HEK293 (cell line): Measurements from ENCODE around the gene CLDN18.

Experiments
- RBAK ChIP-seq: fragments of 450-650 bp; formaldehyde crosslinking; IDR thresholded peaks from 2 replicates; pipeline ENCODE4 v1.5.1; 2016; ENCODE audit warnings: missing biosample characterization, missing genetic modification characterization
- SALL2 ChIP-seq: fragments of 450-650 bp; formaldehyde crosslinking; IDR thresholded peaks from 2 replicates; pipeline ENCODE4 v1.5.0; 2017; ENCODE audit warnings: missing biosample characterization, mild to moderate bottlenecking, missing genetic modification characterization, borderline replicate concordance
- SCRT1 ChIP-seq: fragments of 450-650 bp; formaldehyde crosslinking; IDR thresholded peaks from 2 replicates; pipeline ENCODE4 v1.5.1; 2016; ENCODE audit warnings: missing biosample characterization, missing genetic modification characterization, borderline replicate concordance
- SCRT2 ChIP-seq: fragments of 450-650 bp; formaldehyde crosslinking; IDR thresholded peaks from 2 replicates; pipeline ENCODE4 v1.5.1; 2016; ENCODE audit warnings: missing biosample characterization, missing genetic modification characterization
- SP3 ChIP-seq: fragments of 450-650 bp; formaldehyde crosslinking; IDR thresholded peaks from 2 replicates; pipeline ENCODE4 v1.5.1; 2016; ENCODE audit warnings: missing biosample characterization, missing genetic modification characterization
- TCF7L2 ChIP-seq: IDR thresholded peaks from 2 replicates; pipeline ENCODE4 v1.6.1; 2011; ENCODE audit warnings: low read depth, mild to moderate bottlenecking, inconsistent platforms, low read length, moderate library complexity, borderline replicate concordance
- TRIM28 ChIP-seq: IDR thresholded peaks from 2 replicates; pipeline ENCODE4 v1.6.1; 2011; ENCODE audit warnings: low read length, control low read depth, borderline replicate concordance
- ZFP69B ChIP-seq: fragments of 450-650 bp; formaldehyde crosslinking; IDR thresholded peaks from 2 replicates; pipeline ENCODE4 v1.5.1; 2016; ENCODE audit warnings: missing biosample characterization, missing genetic modification characterization
- ZNF138 ChIP-seq: fragments of 450-650 bp; formaldehyde crosslinking; IDR thresholded peaks from 2 replicates; pipeline ENCODE4 v1.5.1; 2016; ENCODE audit warnings: missing biosample characterization, missing genetic modification characterization, borderline replicate concordance
- ZNF140 ChIP-seq: fragments of 450-650 bp; formaldehyde crosslinking; IDR thresholded peaks from 2 replicates; pipeline ENCODE4 v1.5.1; 2016; ENCODE audit warnings: missing biosample characterization, missing genetic modification characterization
- ZNF2 ChIP-seq: fragments of 450-650 bp; formaldehyde crosslinking; IDR thresholded peaks from 2 replicates; pipeline ENCODE4 v1.5.1; 2016; ENCODE audit warnings: missing biosample characterization, missing genetic modification characterization
- ZNF274 ChIP-seq, 2 experiments: fragments of 200-500 bp in 1 of 2; fragments of 450-650 bp in 1 of 2; sonication (Bioruptor generic) in 1 of 2; formaldehyde crosslinking in 1 of 2; IDR thresholded peaks; 2 replicates each; pipeline versions ENCODE4 v1.5.1 to v1.6.1; 2014 to 2016; ENCODE audit warnings: borderline replicate concordance in 1 of 2, inconsistent platforms in 1 of 2, low read length in 1 of 2, missing biosample characterization in 1 of 2, missing genetic modification characterization in 1 of 2
- ZNF302 ChIP-seq: fragments of 450-650 bp; formaldehyde crosslinking; IDR thresholded peaks from 2 replicates; pipeline ENCODE4 v1.5.1; 2016; ENCODE audit warnings: missing biosample characterization, missing genetic modification characterization, low read depth
- ZNF777 ChIP-seq: fragments of 450-650 bp; formaldehyde crosslinking; IDR thresholded peaks from 2 replicates; pipeline ENCODE4 v1.5.1; 2017; ENCODE audit warnings: missing biosample characterization, missing genetic modification characterization, borderline replicate concordance
- ZNF843 ChIP-seq: fragments of 450-650 bp; formaldehyde crosslinking; IDR thresholded peaks from 2 replicates; pipeline ENCODE4 v1.5.1; 2016; ENCODE audit warnings: missing biosample characterization, missing genetic modification characterization
- TF ChIP-seq, protein P1 (sequence below): fragments of 450-650 bp; formaldehyde crosslinking; IDR thresholded peaks from 2 replicates; pipeline ENCODE4 v1.5.1; 2016; ENCODE audit warnings: missing biosample characterization, missing genetic modification characterization
- TF ChIP-seq, protein P2 (sequence below): fragments of 450-650 bp; formaldehyde crosslinking; IDR thresholded peaks from 2 replicates; pipeline ENCODE4; 2016; ENCODE audit warnings: missing biosample characterization, missing genetic modification characterization
- TF ChIP-seq, protein P3 (sequence below): fragments of 450-650 bp; formaldehyde crosslinking; IDR thresholded peaks from 2 replicates; pipeline ENCODE4 v1.5.1; 2016; ENCODE audit warnings: missing biosample characterization, missing genetic modification characterization
- TF ChIP-seq, protein P4 (sequence below): fragments of 450-650 bp; formaldehyde crosslinking; IDR thresholded peaks from 2 replicates; pipeline ENCODE4 v1.5.1; 2016; ENCODE audit warnings: missing biosample characterization, missing genetic modification characterization
- TF ChIP-seq, protein P5 (sequence below): fragments of 450-650 bp; formaldehyde crosslinking; IDR thresholded peaks from 2 replicates; pipeline ENCODE4 v1.5.1; 2016; ENCODE audit warnings: missing biosample characterization, missing genetic modification characterization
- TF ChIP-seq, protein P6 (sequence below): fragments of 450-650 bp; formaldehyde crosslinking; IDR thresholded peaks from 2 replicates; pipeline ENCODE4 v1.5.1; 2017; ENCODE audit warnings: missing biosample characterization, mild to moderate bottlenecking, missing genetic modification characterization, moderate library complexity
- TF ChIP-seq, protein P7 (sequence below): fragments of 450-650 bp; formaldehyde crosslinking; IDR thresholded peaks from 2 replicates; pipeline ENCODE4 v1.5.1; 2016; ENCODE audit warnings: missing biosample characterization, missing genetic modification characterization
- TF ChIP-seq, protein P8 (sequence below): fragments of 450-650 bp; formaldehyde crosslinking; IDR thresholded peaks from 2 replicates; pipeline ENCODE4 v1.5.1; 2016; ENCODE audit warnings: missing biosample characterization, missing genetic modification characterization

The CLDN18 gene

DNA sequence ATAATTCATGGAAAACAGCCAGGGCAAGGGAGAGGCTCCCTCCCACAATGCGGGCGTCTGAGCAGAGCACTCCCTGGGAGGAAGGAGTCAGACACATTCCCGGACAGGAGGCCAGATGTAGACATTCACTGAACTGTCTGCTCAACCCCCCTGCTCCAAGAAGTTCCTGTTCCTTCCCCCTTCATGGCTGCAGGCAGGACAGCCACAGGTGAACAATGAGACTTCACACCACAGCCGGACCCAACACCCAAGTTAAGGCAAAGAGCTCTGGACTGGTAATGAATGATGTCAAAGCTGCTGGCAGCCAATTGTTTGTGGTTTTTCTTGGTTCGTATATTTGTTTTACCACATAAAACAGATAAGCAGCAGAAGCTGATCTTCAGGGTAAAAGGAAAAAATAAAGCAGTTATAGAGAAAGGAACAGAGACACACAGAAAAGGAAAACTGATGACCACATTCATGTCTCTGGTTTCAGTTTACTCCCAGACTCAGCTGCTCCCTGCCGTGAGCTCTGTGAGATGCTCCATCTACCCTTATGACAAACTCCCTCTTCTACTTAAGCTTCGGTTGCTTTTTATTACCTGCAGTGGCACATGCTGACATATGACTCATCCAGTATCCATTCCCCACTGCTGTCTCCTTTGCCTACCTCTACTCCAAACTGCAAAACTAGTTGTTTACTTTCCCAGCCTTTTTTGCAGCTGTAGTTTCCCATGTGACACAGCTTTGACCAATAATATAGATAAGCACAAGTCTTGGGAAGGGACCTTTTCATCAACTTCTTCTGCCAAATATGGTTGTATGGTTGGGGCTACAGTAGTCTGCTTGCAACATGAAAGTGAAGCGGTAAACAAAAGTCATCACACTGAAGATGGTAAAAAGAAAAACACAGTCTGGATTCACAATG is 72.4 kb downstream of the CLDN18 start (continued):
- TF ChIP-seq, protein P1, sequence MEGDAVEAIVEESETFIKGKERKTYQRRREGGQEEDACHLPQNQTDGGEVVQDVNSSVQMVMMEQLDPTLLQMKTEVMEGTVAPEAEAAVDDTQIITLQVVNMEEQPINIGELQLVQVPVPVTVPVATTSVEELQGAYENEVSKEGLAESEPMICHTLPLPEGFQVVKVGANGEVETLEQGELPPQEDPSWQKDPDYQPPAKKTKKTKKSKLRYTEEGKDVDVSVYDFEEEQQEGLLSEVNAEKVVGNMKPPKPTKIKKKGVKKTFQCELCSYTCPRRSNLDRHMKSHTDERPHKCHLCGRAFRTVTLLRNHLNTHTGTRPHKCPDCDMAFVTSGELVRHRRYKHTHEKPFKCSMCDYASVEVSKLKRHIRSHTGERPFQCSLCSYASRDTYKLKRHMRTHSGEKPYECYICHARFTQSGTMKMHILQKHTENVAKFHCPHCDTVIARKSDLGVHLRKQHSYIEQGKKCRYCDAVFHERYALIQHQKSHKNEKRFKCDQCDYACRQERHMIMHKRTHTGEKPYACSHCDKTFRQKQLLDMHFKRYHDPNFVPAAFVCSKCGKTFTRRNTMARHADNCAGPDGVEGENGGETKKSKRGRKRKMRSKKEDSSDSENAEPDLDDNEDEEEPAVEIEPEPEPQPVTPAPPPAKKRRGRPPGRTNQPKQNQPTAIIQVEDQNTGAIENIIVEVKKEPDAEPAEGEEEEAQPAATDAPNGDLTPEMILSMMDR (tag by site-specific recombination) = no peak
- TF ChIP-seq, protein P2, sequence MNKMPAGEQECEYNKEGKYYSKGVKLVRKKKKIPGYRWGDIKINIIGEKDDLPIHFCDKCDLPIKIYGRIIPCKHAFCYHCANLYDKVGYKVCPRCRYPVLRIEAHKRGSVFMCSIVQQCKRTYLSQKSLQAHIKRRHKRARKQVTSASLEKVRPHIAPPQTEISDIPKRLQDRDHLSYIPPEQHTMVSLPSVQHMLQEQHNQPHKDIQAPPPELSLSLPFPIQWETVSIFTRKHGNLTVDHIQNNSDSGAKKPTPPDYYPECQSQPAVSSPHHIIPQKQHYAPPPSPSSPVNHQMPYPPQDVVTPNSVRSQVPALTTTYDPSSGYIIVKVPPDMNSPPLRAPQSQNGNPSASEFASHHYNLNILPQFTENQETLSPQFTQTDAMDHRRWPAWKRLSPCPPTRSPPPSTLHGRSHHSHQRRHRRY (tag by site-specific recombination) = no peak
- TF ChIP-seq ZNF274 (IDR thresholded peaks at IDR 0.05; ENCODE audit: low read length) (no peak), ZNF274 (tag by site-specific recombination; IDR thresholded peaks at IDR 0.05; ENCODE audit: borderline replicate concordance) (no peak), TCF7L2 (no peak), SALL2 (no peak), ZNF138 (tag by site-specific recombination) (no peak), ZNF140 (no peak), SCRT2 (tag by site-specific recombination) (peak; percentile 91), ZNF2 (tag by site-specific recombination) (peak; percentile 87), ZNF302 (no peak), ZNF777 (tag by site-specific recombination) (no peak), RBAK (no peak), SP3 (tag by site-specific recombination) (no peak), TRIM28 (peak; percentile 88; the same call in 1 of the 2 replicates), SCRT1 (tag by site-specific recombination) (0 out of 2 replicates have a peak, but pooled peaks have one; percentile 21), ZFP69B (tag by site-specific recombination) (no peak), ZNF843 (peak; percentile 83)
- TF ChIP-seq, protein P3, sequence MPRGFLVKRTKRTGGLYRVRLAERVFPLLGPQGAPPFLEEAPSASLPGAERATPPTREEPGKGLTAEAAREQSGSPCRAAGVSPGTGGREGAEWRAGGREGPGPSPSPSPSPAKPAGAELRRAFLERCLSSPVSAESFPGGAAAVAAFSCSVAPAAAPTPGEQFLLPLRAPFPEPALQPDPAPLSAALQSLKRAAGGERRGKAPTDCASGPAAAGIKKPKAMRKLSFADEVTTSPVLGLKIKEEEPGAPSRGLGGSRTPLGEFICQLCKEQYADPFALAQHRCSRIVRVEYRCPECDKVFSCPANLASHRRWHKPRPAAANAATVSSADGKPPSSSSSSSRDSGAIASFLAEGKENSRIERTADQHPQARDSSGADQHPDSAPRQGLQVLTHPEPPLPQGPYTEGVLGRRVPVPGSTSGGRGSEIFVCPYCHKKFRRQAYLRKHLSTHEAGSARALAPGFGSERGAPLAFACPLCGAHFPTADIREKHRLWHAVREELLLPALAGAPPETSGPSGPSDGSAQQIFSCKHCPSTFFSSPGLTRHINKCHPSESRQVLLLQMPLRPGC (tag by site-specific recombination) = peak; percentile 74; the same call in 1 of the 2 replicates
- TF ChIP-seq, protein P4, sequence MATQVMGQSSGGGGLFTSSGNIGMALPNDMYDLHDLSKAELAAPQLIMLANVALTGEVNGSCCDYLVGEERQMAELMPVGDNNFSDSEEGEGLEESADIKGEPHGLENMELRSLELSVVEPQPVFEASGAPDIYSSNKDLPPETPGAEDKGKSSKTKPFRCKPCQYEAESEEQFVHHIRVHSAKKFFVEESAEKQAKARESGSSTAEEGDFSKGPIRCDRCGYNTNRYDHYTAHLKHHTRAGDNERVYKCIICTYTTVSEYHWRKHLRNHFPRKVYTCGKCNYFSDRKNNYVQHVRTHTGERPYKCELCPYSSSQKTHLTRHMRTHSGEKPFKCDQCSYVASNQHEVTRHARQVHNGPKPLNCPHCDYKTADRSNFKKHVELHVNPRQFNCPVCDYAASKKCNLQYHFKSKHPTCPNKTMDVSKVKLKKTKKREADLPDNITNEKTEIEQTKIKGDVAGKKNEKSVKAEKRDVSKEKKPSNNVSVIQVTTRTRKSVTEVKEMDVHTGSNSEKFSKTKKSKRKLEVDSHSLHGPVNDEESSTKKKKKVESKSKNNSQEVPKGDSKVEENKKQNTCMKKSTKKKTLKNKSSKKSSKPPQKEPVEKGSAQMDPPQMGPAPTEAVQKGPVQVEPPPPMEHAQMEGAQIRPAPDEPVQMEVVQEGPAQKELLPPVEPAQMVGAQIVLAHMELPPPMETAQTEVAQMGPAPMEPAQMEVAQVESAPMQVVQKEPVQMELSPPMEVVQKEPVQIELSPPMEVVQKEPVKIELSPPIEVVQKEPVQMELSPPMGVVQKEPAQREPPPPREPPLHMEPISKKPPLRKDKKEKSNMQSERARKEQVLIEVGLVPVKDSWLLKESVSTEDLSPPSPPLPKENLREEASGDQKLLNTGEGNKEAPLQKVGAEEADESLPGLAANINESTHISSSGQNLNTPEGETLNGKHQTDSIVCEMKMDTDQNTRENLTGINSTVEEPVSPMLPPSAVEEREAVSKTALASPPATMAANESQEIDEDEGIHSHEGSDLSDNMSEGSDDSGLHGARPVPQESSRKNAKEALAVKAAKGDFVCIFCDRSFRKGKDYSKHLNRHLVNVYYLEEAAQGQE (tag by site-specific recombination) = no peak
- TF ChIP-seq, protein P5, sequence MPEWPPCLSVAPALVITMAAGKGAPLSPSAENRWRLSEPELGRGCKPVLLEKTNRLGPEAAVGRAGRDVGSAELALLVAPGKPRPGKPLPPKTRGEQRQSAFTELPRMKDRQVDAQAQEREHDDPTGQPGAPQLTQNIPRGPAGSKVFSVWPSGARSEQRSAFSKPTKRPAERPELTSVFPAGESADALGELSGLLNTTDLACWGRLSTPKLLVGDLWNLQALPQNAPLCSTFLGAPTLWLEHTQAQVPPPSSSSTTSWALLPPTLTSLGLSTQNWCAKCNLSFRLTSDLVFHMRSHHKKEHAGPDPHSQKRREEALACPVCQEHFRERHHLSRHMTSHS (tag by site-specific recombination) = no peak
- TF ChIP-seq, protein P6, sequence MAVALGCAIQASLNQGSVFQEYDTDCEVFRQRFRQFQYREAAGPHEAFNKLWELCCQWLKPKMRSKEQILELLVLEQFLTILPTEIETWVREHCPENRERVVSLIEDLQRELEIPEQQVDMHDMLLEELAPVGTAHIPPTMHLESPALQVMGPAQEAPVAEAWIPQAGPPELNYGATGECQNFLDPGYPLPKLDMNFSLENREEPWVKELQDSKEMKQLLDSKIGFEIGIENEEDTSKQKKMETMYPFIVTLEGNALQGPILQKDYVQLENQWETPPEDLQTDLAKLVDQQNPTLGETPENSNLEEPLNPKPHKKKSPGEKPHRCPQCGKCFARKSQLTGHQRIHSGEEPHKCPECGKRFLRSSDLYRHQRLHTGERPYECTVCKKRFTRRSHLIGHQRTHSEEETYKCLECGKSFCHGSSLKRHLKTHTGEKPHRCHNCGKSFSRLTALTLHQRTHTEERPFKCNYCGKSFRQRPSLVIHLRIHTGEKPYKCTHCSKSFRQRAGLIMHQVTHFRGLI (tag by site-specific recombination) = no peak
- TF ChIP-seq, protein P7, sequence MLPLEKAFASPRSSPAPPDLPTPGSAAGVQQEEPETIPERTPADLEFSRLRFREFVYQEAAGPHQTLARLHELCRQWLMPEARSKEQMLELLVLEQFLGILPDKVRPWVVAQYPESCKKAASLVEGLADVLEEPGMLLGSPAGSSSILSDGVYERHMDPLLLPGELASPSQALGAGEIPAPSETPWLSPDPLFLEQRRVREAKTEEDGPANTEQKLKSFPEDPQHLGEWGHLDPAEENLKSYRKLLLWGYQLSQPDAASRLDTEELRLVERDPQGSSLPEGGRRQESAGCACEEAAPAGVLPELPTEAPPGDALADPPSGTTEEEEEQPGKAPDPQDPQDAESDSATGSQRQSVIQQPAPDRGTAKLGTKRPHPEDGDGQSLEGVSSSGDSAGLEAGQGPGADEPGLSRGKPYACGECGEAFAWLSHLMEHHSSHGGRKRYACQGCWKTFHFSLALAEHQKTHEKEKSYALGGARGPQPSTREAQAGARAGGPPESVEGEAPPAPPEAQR = no peak
- TF ChIP-seq, protein P8, sequence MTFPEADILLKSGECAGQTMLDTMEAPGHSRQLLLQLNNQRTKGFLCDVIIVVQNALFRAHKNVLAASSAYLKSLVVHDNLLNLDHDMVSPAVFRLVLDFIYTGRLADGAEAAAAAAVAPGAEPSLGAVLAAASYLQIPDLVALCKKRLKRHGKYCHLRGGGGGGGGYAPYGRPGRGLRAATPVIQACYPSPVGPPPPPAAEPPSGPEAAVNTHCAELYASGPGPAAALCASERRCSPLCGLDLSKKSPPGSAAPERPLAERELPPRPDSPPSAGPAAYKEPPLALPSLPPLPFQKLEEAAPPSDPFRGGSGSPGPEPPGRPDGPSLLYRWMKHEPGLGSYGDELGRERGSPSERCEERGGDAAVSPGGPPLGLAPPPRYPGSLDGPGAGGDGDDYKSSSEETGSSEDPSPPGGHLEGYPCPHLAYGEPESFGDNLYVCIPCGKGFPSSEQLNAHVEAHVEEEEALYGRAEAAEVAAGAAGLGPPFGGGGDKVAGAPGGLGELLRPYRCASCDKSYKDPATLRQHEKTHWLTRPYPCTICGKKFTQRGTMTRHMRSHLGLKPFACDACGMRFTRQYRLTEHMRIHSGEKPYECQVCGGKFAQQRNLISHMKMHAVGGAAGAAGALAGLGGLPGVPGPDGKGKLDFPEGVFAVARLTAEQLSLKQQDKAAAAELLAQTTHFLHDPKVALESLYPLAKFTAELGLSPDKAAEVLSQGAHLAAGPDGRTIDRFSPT (tag by site-specific recombination) = peak; percentile 80
